HEK293T (cell line): ENCODE results near the gene MGMT.

Source experiments
- CTCF ChIA-PET: fragments of 350-600 bp; formaldehyde crosslinking; extraction: SDS; loops from one replicate; lab custom pipeline; 2021; ENCODE audit warnings: antibody characterized with exemption, inconsistent platforms; lab: Yijun Ruan, JAX
- POLR2A ChIA-PET: fragments of 350-600 bp; formaldehyde crosslinking; extraction: SDS; loops from one replicate; lab custom pipeline; 2020; ENCODE audit warnings: antibody characterized with exemption, inconsistent platforms; lab: Yijun Ruan, JAX
- DNase-seq: peaks from one replicate; pipeline ENCODE4 v3.0.0; 2012; ENCODE audit warnings: mixed read lengths; ENCODE audit errors: extremely low spot score
- ARNT ChIP-seq: fragments of 450-650 bp; IDR thresholded peaks from 2 replicates; pipeline ENCODE4 v1.6.1; 2017; ENCODE audit warnings: mild to moderate bottlenecking
- BHLHE40 ChIP-seq: fragments of 450-650 bp; IDR thresholded peaks from 2 replicates; pipeline ENCODE4 v1.6.1; 2016; ENCODE audit warnings: mild to moderate bottlenecking, moderate library complexity, borderline replicate concordance
- CTBP1 ChIP-seq: fragments of 450-650 bp; IDR thresholded peaks from 2 replicates; pipeline ENCODE4 v1.6.1; 2016; ENCODE audit warnings: borderline replicate concordance
- ELF4 ChIP-seq: fragments of 450-650 bp; IDR thresholded peaks from 2 replicates; pipeline ENCODE4 v1.6.1; 2017; ENCODE audit warnings: antibody characterized with exemption
- FOXA1 ChIP-seq: fragments of 450-650 bp; IDR thresholded peaks from 2 replicates; pipeline ENCODE4 v1.6.1; 2016; ENCODE audit warnings: mild to moderate bottlenecking
- FOXK2 ChIP-seq: fragments of 450-650 bp; IDR thresholded peaks from 2 replicates; pipeline ENCODE4 v1.6.1; 2016; ENCODE audit warnings: mild to moderate bottlenecking
- FOXM1 ChIP-seq: fragments of 450-650 bp; IDR thresholded peaks from 2 replicates; pipeline ENCODE4 v1.6.1; 2017; ENCODE audit warnings: mild to moderate bottlenecking, borderline replicate concordance
- HDGF ChIP-seq: fragments of 450-650 bp; IDR thresholded peaks from 2 replicates; pipeline ENCODE4 v1.6.1; 2017; ENCODE audit warnings: antibody characterized with exemption, borderline replicate concordance
- L3MBTL2 ChIP-seq: fragments of 450-650 bp; conservative IDR thresholded peaks from 2 replicates; pipeline ENCODE4 v1.6.1; 2016; ENCODE audit warnings: mild to moderate bottlenecking
- LEF1 ChIP-seq: fragments of 450-650 bp; IDR thresholded peaks from 2 replicates; pipeline ENCODE4 v1.6.1; 2017; ENCODE audit warnings: mild to moderate bottlenecking, borderline replicate concordance
- NFRKB ChIP-seq: fragments of 450-650 bp; IDR thresholded peaks from 2 replicates; pipeline ENCODE4 v1.6.1; 2016; ENCODE audit warnings: mild to moderate bottlenecking, moderate library complexity
- SP1 ChIP-seq: fragments of 450-650 bp; IDR thresholded peaks from 2 replicates; pipeline ENCODE4 v1.6.1; 2017
- SUZ12 ChIP-seq: fragments of 450-650 bp; IDR thresholded peaks from 2 replicates; pipeline ENCODE4 v1.6.1; 2016; ENCODE audit warnings: mild to moderate bottlenecking
- TARDBP ChIP-seq: fragments of 450-650 bp; IDR thresholded peaks from 2 replicates; pipeline ENCODE4 v1.6.1; 2016
- ZNF384 ChIP-seq: fragments of 450-650 bp; IDR thresholded peaks from 2 replicates; pipeline ENCODE4 v1.6.1; 2016
- TF ChIP-seq, protein P1 (sequence below): fragments of 450-650 bp; IDR thresholded peaks from 2 replicates; pipeline ENCODE4 v1.6.1; 2016

Gene MGMT

DNA sequence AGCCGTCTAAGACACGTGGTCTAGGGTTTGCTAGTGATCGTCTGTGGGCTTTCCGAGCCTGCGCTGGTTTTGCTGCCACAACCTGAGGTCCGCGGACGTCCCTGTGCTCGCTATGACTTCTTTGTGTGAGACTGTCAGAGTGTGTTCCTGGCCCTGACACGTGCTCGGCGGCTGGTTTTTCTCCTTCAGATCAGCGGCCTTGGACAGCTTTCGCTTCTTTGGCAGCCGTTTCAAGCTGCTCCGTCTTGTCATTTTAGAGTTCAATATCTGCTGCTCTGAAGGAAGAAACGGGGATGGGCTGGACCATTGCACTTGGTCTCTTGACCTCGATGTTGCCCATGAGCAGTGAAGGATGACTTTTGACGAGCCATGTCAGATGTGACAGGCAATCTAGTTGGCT is 147.3 kb downstream of the MGMT start:
- ChIA-PET CTCF (no interaction called here), POLR2A (no interaction called here)
- TF ChIP-seq ARNT (no peak), FOXK2 (no peak), TARDBP (no peak), NFRKB (no peak), SP1 (no peak), HDGF (no peak), CTBP1 (no peak), BHLHE40 (no peak), SUZ12 (no peak), LEF1 (no peak), ZNF384 (no peak), L3MBTL2 (no peak), FOXA1 (no peak)
- DNase-seq = no peak

DNA sequence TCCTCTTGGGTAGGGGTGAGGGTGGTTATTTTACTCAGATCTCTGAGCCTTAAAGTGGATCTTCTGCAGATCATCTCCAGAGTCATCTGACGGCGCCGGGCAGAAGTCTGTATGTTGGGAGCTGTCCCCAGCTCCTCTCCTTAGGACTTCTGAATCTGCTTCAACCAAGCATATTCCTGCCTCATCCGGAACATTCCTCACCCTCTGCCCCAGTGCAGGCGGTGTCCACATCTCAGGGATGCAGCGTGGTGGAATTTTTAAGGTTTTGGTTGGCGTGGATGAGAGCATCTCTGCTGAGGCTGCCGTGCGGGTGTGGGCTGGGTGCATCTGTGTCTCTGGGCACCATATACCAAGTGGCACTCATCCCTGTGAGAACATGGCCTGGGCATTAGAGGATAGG is 148.3 kb downstream of the MGMT start:
- CTCF ChIA-PET = no interaction called here
- no peak for DNase-seq
- POLR2A ChIA-PET = no interaction called here
- TF ChIP-seq HDGF (no peak), ARNT (no peak), NFRKB (no peak), FOXK2 (no peak), CTBP1 (no peak), LEF1 (no peak)

DNA sequence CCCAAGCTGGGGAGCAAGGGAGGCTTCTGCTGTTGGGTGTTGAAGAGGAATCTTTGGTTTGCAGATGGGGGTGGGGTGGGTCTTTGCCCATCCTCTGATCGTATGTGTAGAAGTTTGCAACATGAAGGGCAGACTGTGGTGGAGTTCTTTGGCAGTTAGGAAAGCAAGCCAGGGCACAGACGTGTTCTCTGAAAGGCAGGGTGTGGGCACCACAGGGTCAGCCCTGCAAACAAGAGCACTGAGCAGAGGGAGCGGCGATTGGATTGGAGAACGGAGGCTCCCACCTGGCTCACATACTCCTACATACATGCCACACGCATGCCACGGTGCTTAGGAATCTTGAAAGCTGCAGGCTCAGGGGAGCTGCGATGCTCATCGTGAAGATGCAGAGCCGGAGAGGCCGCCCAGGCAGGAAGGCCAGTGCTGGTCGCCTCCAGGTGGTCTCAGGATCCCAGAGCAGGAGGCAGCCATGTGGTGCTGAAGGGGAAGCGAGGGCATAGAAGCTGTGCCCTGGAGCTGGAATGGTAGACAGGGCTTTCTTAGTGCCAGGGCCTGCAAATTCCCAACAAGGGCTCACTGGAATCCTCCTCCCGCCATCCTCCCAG is 149.0 kb downstream of the MGMT start:
- DNase-seq = no peak
- TF ChIP-seq, protein P1, sequence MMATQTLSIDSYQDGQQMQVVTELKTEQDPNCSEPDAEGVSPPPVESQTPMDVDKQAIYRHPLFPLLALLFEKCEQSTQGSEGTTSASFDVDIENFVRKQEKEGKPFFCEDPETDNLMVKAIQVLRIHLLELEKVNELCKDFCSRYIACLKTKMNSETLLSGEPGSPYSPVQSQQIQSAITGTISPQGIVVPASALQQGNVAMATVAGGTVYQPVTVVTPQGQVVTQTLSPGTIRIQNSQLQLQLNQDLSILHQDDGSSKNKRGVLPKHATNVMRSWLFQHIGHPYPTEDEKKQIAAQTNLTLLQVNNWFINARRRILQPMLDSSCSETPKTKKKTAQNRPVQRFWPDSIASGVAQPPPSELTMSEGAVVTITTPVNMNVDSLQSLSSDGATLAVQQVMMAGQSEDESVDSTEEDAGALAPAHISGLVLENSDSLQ = no peak
- no peak for TF ChIP-seq SUZ12
- TF ChIP-seq FOXA1 = no peak
- TF ChIP-seq CTBP1 = no peak
- TF ChIP-seq BHLHE40 = no peak
- TF ChIP-seq L3MBTL2 = no peak
- no peak for TF ChIP-seq NFRKB
- TF ChIP-seq HDGF = no peak
- TF ChIP-seq TARDBP = no peak
- TF ChIP-seq LEF1 = no peak
- no peak for TF ChIP-seq ELF4
- no peak for TF ChIP-seq SP1
- CTCF ChIA-PET = no interaction called here
- POLR2A ChIA-PET = no interaction called here

DNA sequence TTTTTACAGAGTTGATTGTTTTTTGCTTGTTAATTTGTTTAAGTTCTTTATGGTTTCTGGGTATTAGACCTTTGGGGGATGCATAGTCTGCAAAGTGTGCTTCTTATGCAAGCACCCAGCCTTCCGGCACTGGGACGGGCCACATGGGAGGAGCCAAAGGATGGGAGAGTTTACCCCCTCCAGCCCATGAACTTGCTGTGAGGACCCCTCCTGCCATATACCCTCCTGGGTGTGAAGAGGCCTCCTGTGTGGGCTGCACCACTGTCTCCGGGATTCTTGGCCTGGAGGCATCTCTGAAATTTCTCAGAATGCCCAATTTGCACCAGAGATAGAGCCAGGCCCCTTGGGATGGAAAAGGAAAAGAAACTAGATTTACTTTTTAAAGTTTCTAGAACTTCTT is 150.7 kb downstream of the MGMT start:
- TF ChIP-seq FOXM1 = no peak
- TF ChIP-seq NFRKB = no peak
- TF ChIP-seq LEF1 = no peak
- no peak for TF ChIP-seq BHLHE40
- TF ChIP-seq L3MBTL2 = no peak
- no peak for TF ChIP-seq FOXK2
- no peak for TF ChIP-seq TARDBP
- no peak for TF ChIP-seq HDGF
- no peak for TF ChIP-seq CTBP1
- POLR2A ChIA-PET = no interaction called here
- CTCF ChIA-PET = no interaction called here
- no peak for DNase-seq

DNA sequence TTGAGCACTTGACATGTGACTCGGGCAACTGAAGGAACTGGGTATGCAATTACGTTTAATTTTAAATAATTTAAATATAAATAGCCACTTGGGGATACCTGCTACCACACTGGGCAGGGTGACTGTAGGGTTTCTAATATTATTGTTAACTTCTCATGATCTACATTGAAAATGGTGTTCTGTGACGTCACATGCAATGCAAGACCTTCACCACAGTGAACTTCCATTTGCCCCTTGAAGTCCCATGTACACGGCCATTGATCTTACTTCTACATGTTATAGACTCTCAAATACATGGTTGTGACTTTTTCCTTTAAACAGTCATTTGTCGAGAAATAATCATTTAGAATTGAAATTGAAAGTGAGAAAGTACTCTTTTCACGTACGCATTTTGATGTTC is 154.0 kb downstream of the MGMT start:
- POLR2A ChIA-PET = no interaction called here
- no peak for DNase-seq
- CTCF ChIA-PET = no interaction called here
- TF ChIP-seq CTBP1 (no peak), HDGF (no peak), SP1 (no peak), TARDBP (no peak), SUZ12 (no peak), ARNT (no peak), ELF4 (no peak), FOXM1 (no peak), L3MBTL2 (no peak), FOXA1 (no peak), NFRKB (no peak), BHLHE40 (no peak), LEF1 (no peak), FOXK2 (no peak), ZNF384 (no peak)
- TF ChIP-seq, protein P1 = no peak

DNA sequence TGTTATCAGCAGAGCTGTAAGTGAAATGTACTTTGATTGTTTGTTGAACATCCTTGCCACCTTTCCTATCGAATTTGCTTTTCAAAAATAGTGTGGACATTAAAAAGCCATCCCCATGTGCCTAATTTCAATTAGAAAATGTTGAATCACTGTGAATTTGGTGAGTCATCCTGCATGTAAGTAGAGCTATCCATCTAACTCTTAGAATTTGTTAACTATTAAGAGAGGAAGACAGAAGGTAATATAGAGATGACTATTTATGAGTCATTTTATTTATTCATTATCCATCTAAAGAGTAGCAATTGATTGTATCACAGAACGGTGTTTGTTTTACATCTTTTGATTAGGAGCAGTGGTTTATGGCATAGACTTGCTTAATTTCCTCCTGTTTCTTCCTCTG is 154.7 kb downstream of the MGMT start:
- DNase-seq = no peak
- ChIA-PET POLR2A (no interaction called here), CTCF (no interaction called here)
- TF ChIP-seq NFRKB (no peak), ELF4 (no peak), SUZ12 (no peak), FOXK2 (no peak)

DNA sequence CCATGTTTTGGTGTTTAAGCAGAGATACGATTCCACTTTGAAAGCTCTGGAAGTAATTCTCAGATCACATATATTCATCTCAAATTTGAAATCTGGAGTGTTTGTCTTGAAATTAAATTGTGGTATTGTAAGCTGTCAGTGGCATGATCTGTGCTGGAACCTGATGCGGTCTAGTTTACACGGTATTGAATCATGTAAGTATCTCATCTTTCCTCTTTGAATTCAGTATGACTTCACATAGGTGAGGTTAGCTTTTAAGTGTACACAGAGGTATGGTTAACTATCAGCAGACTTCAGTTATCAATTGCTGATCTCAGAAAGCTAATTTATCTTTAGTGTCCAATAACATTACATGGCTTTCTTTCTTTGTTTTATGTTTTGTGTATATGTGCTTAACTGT is 155.2 kb downstream of the MGMT start:
- TF ChIP-seq, protein P1 = no peak
- TF ChIP-seq HDGF (no peak), LEF1 (no peak), SUZ12 (no peak), NFRKB (no peak), TARDBP (no peak), FOXK2 (no peak), L3MBTL2 (no peak), FOXA1 (no peak), SP1 (no peak), ARNT (no peak), BHLHE40 (no peak)
- no peak for DNase-seq
- CTCF ChIA-PET = no interaction called here
- POLR2A ChIA-PET = no interaction called here
